Stimulated activated memory B cell treated with anti-CD40 and anti-IgM and Interleukin-4, amounts not matched to agents 10 μg/mL and 1 μg/mL and 100 μg/mL, for 72 hours (primary cell): ENCODE data around the gene RPP25L.

Source experiments
- ATAC-seq: fragments of 150-1000 bp; cut with Tn5 transposase; 2 replicates; pipeline ENCODE4 v1.10.0; 2021
- H3K27ac Mint-ChIP-seq: one replicate; pipeline ENCODE4 v1.8.0; 2022; ENCODE audit warnings: mild to moderate bottlenecking, mixed read lengths
- H3K27me3 Mint-ChIP-seq: one replicate; pipeline ENCODE4 v1.8.0; 2022; ENCODE audit warnings: mixed read lengths
- H3K36me3 Mint-ChIP-seq: one replicate; pipeline ENCODE4 v1.8.0; 2022; ENCODE audit warnings: mixed read lengths
- H3K4me1 Mint-ChIP-seq: one replicate; pipeline ENCODE4 v1.8.0; 2022; ENCODE audit warnings: mixed read lengths
- H3K4me3 Mint-ChIP-seq: one replicate; pipeline ENCODE4 v1.8.0; 2022; ENCODE audit warnings: mild to moderate bottlenecking, moderate library complexity, mixed read lengths
- H3K9me3 Mint-ChIP-seq: one replicate; pipeline ENCODE4 v1.8.0; 2022; ENCODE audit warnings: mixed read lengths

RPP25L gene

GRCh38 chr9:34587271-34587670 lies 24.6 kb downstream of the RPP25L start:
- Mint-ChIP-seq H3K4me1 (peaks cover 49% of the 10 kb centered on the region), H3K9me3 (no peaks in the 10 kb centered on the region), H3K27me3 (peaks cover 85% of the 10 kb centered on the region), H3K4me3 (no peak overlapping the region), H3K27ac (no peak overlapping the region), H3K36me3 (no peaks in the 10 kb centered on the region)
- ATAC-seq: no peak

- Mint-ChIP-seq H3K4me3 (no peak overlapping the region), H3K9me3 (no peaks in the 10 kb centered on the region), H3K4me1 (peaks cover 37% of the 10 kb centered on the region), H3K27me3 (peaks cover 80% of the 10 kb centered on the region), H3K27ac (no peak overlapping the region), H3K36me3 (no peaks in the 10 kb centered on the region)
- no peak for ATAC-seq
Measured at GRCh38 chr9:34585946-34586669, 25.8 kb downstream of the RPP25L start.

GRCh38 chr9:34584970-34585369 lies 26.9 kb downstream of the RPP25L start:
- Mint-ChIP-seq H3K4me3 (no peak overlapping the region), H3K4me1 (peaks cover 26% of the 10 kb centered on the region), H3K36me3 (no peaks in the 10 kb centered on the region), H3K27ac (no peak overlapping the region), H3K27me3 (peaks cover 80% of the 10 kb centered on the region), H3K9me3 (no peaks in the 10 kb centered on the region)
- ATAC-seq: no peak

GRCh38 chr9:34582787-34583186 lies 29.1 kb downstream of the RPP25L start:
- H3K4me3 Mint-ChIP-seq: no peak overlapping the region
- peaks cover 80% of the 10 kb centered on the region for H3K27me3 Mint-ChIP-seq
- no peaks in the 10 kb centered on the region for H3K9me3 Mint-ChIP-seq
- peaks cover 20% of the 10 kb centered on the region for H3K4me1 Mint-ChIP-seq
- H3K36me3 Mint-ChIP-seq: no peaks in the 10 kb centered on the region
- H3K27ac Mint-ChIP-seq: no peak overlapping the region
- no peak for ATAC-seq

- no peak overlapping the region for H3K4me3 Mint-ChIP-seq
- peaks cover 27% of the 10 kb centered on the region for H3K4me1 Mint-ChIP-seq
- H3K9me3 Mint-ChIP-seq: no peaks in the 10 kb centered on the region
- no peak overlapping the region for H3K27ac Mint-ChIP-seq
- no peak for ATAC-seq
- H3K36me3 Mint-ChIP-seq: no peaks in the 10 kb centered on the region
- H3K27me3 Mint-ChIP-seq: peaks cover 91% of the 10 kb centered on the region
Measured at GRCh38 chr9:34581318-34581717, 30.6 kb downstream of the RPP25L start.

- no peaks in the 10 kb centered on the region for H3K36me3 Mint-ChIP-seq
- H3K27me3 Mint-ChIP-seq: peaks cover 90% of the 10 kb centered on the region
- H3K9me3 Mint-ChIP-seq: no peaks in the 10 kb centered on the region
- H3K27ac Mint-ChIP-seq: no peak overlapping the region
- H3K4me3 Mint-ChIP-seq: no peak overlapping the region
- no peak for ATAC-seq
- H3K4me1 Mint-ChIP-seq: peaks cover 18% of the 10 kb centered on the region
Measured at GRCh38 chr9:34580358-34580757, 31.5 kb downstream of the RPP25L start.

GRCh38 chr9:34579808-34580163 lies 32.1 kb downstream of the RPP25L start:
- H3K27ac Mint-ChIP-seq: no peak overlapping the region
- no peaks in the 10 kb centered on the region for H3K9me3 Mint-ChIP-seq
- peaks cover 15% of the 10 kb centered on the region for H3K4me1 Mint-ChIP-seq
- H3K27me3 Mint-ChIP-seq: peaks cover 91% of the 10 kb centered on the region
- no peak overlapping the region for H3K4me3 Mint-ChIP-seq
- no peaks in the 10 kb centered on the region for H3K36me3 Mint-ChIP-seq
- no peak for ATAC-seq

GRCh38 chr9:34579104-34579807 lies 32.6 kb downstream of the RPP25L start:
- Mint-ChIP-seq H3K36me3 (no peaks in the 10 kb centered on the region), H3K27me3 (peaks cover 91% of the 10 kb centered on the region), H3K27ac (no peak overlapping the region), H3K9me3 (no peaks in the 10 kb centered on the region), H3K4me3 (no peak overlapping the region), H3K4me1 (peaks cover 15% of the 10 kb centered on the region)
- ATAC-seq: no peak

GRCh38 chr9:34578241-34579103 lies 33.4 kb downstream of the RPP25L start:
- Mint-ChIP-seq H3K27me3 (peaks cover 91% of the 10 kb centered on the region), H3K9me3 (no peaks in the 10 kb centered on the region), H3K27ac (no peak overlapping the region), H3K36me3 (no peaks in the 10 kb centered on the region), H3K4me1 (peaks cover 15% of the 10 kb centered on the region), H3K4me3 (peak overlapping the region; percentile 16)
- no peak for ATAC-seq

GRCh38 chr9:34577400-34578240 lies 34.3 kb downstream of the RPP25L start:
- Mint-ChIP-seq H3K36me3 (no peaks in the 10 kb centered on the region), H3K4me3 (peak overlapping the region; percentile 72), H3K9me3 (no peaks in the 10 kb centered on the region), H3K27me3 (peaks cover 85% of the 10 kb centered on the region), H3K27ac (peak overlapping the region; percentile 36), H3K4me1 (peaks cover 15% of the 10 kb centered on the region)
- ATAC-seq: peak; percentile 9

GRCh38 chr9:34576597-34577399 lies 35.1 kb downstream of the RPP25L start:
- Mint-ChIP-seq H3K9me3 (no peaks in the 10 kb centered on the region), H3K4me1 (peaks cover 15% of the 10 kb centered on the region), H3K4me3 (peak overlapping the region; percentile 72), H3K27ac (peak overlapping the region; percentile 36), H3K27me3 (peaks cover 82% of the 10 kb centered on the region), H3K36me3 (no peaks in the 10 kb centered on the region)
- ATAC-seq: no peak

- no peak for ATAC-seq
- peaks cover 15% of the 10 kb centered on the region for H3K4me1 Mint-ChIP-seq
- peaks cover 85% of the 10 kb centered on the region for H3K27me3 Mint-ChIP-seq
- no peak overlapping the region for H3K27ac Mint-ChIP-seq
- no peaks in the 10 kb centered on the region for H3K36me3 Mint-ChIP-seq
- no peaks in the 10 kb centered on the region for H3K9me3 Mint-ChIP-seq
- H3K4me3 Mint-ChIP-seq: no peak overlapping the region
Measured at GRCh38 chr9:34575862-34576596, 35.9 kb downstream of the RPP25L start.

GRCh38 chr9:34575241-34575640 lies 36.7 kb downstream of the RPP25L start:
- no peaks in the 10 kb centered on the region for H3K9me3 Mint-ChIP-seq
- no peak overlapping the region for H3K27ac Mint-ChIP-seq
- H3K4me1 Mint-ChIP-seq: peaks cover 15% of the 10 kb centered on the region
- no peak for ATAC-seq
- H3K36me3 Mint-ChIP-seq: no peaks in the 10 kb centered on the region
- peaks cover 78% of the 10 kb centered on the region for H3K27me3 Mint-ChIP-seq
- H3K4me3 Mint-ChIP-seq: no peak overlapping the region
